ENCODE data around the gene NTM.

Gene NTM

GRCh38 chr11:132047167-132047566, 676.8 kb downstream of the NTM start:
- no peak for DNase-seq (ENCODE audit: low read depth, low spot score)
- no peak for TF ChIP-seq POLR2AphosphoS5 (IDR thresholded peaks at IDR 0.05; ENCODE audit: borderline replicate concordance, low read depth, low read length)
- TF ChIP-seq EZH2 (IDR thresholded peaks at IDR 0.05) = no peak
- Histone ChIP-seq H3K27ac (no peak overlapping the region), H3K9ac (ENCODE audit: insufficient read length) (no peak overlapping the region), H3K4me3 (no peak overlapping the region), H3K9me3 (ENCODE audit: low read depth, low read length) (no peaks in the 10 kb centered on the region), H3K36me3 (ENCODE audit: insufficient read depth, low read length) (no peaks in the 10 kb centered on the region)

DNA sequence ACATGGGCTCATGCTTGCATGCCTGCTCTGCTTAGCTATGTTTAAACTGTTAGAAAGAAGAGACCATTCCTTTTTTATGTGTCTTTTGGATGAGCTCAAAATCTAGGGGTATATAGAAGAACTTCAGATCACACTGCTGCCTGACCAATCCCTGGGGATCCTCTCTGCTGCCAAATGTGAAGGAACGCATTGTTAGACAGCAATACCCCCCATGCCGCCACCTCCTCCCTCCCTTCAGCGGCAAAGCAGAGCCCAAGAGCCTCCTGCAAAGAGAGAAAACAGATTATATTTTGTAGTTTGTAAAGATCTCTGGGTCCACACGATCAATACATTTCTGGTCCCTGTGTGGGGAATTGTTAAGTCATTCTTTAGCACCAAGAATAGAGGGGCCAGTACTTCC, 677.6 kb downstream of the NTM start:
- H3K9ac ChIP-seq (ENCODE audit: insufficient read length) = no peak overlapping the region
- no peaks in the 10 kb centered on the region for H3K9me3 ChIP-seq (ENCODE audit: low read depth, low read length)
- no peaks in the 10 kb centered on the region for H3K36me3 ChIP-seq (ENCODE audit: insufficient read depth, low read length)
- no peak for DNase-seq (ENCODE audit: low read depth, low spot score)
- no peak for TF ChIP-seq POLR2AphosphoS5 (IDR thresholded peaks at IDR 0.05; ENCODE audit: borderline replicate concordance, low read depth, low read length)
- no peak overlapping the region for H3K4me3 ChIP-seq
- no peak overlapping the region for H3K27ac ChIP-seq

GRCh38 chr11:132049205-132049604, 678.8 kb downstream of the NTM start:
- Histone ChIP-seq H3K27ac (no peak overlapping the region), H3K9me3 (ENCODE audit: low read depth, low read length) (no peaks in the 10 kb centered on the region), H3K4me3 (no peak overlapping the region), H3K9ac (ENCODE audit: insufficient read length) (no peak overlapping the region), H3K36me3 (ENCODE audit: insufficient read depth, low read length) (no peaks in the 10 kb centered on the region)
- no peak for DNase-seq (ENCODE audit: low read depth, low spot score)
- no peak for TF ChIP-seq FOXP2 (optimal IDR thresholded peaks at IDR 0.05; ENCODE audit: control extremely low read depth, extremely low read length, insufficient read depth)
- TF ChIP-seq POLR2AphosphoS5 (IDR thresholded peaks at IDR 0.05; ENCODE audit: borderline replicate concordance, low read depth, low read length) = no peak
- no peak for TF ChIP-seq EZH2 (IDR thresholded peaks at IDR 0.05)

- TF ChIP-seq FOXP2 (optimal IDR thresholded peaks at IDR 0.05; ENCODE audit: control extremely low read depth, extremely low read length, insufficient read depth) (no peak), POLR2AphosphoS5 (IDR thresholded peaks at IDR 0.05; ENCODE audit: borderline replicate concordance, low read depth, low read length) (no peak), EZH2 (IDR thresholded peaks at IDR 0.05) (no peak)
- Histone ChIP-seq H3K4me3 (no peak overlapping the region), H3K36me3 (ENCODE audit: insufficient read depth, low read length) (no peaks in the 10 kb centered on the region), H3K9me3 (ENCODE audit: low read depth, low read length) (no peaks in the 10 kb centered on the region), H3K27ac (no peak overlapping the region), H3K9ac (ENCODE audit: insufficient read length) (no peak overlapping the region)
- no peak for DNase-seq (ENCODE audit: low read depth, low spot score)
These were observed 679.6 kb downstream of the NTM start for GRCh38 chr11:132050049-132050448.

GRCh38 chr11:132050577-132051165, 680.3 kb downstream of the NTM start:
- TF ChIP-seq POLR2AphosphoS5 (IDR thresholded peaks at IDR 0.05; ENCODE audit: borderline replicate concordance, low read depth, low read length) (no peak), FOXP2 (optimal IDR thresholded peaks at IDR 0.05; ENCODE audit: control extremely low read depth, extremely low read length, insufficient read depth) (no peak), EZH2 (IDR thresholded peaks at IDR 0.05) (no peak)
- no peak for DNase-seq (ENCODE audit: low read depth, low spot score)
- no peak overlapping the region for H3K27ac ChIP-seq
- no peak overlapping the region for H3K4me3 ChIP-seq
- no peaks in the 10 kb centered on the region for H3K36me3 ChIP-seq (ENCODE audit: insufficient read depth, low read length)
- no peaks in the 10 kb centered on the region for H3K9me3 ChIP-seq (ENCODE audit: low read depth, low read length)
- no peak overlapping the region for H3K9ac ChIP-seq (ENCODE audit: insufficient read length)

DNA sequence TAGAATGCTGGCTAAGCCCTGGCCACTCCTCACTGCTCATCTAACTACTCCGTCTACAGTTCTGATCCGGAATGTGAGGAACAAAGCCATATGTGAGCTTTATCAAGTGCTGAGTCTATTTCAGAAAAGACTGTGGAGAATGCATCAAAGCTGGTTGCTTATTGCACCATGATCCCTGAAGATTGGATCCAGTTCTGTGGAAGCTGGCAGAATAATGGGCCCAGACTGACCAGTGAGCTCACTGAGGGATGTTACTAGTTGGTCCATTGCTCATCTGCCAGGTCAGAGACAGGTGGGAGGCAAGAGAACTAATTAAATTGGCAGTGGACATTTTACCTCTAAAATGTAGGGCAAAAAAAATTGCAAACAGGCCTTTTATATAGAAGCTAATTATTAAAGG, 681.3 kb downstream of the NTM start:
- no peak overlapping the region for H3K9ac ChIP-seq (ENCODE audit: insufficient read length)
- TF ChIP-seq FOXP2 (optimal IDR thresholded peaks at IDR 0.05; ENCODE audit: control extremely low read depth, extremely low read length, insufficient read depth) (no peak), POLR2AphosphoS5 (IDR thresholded peaks at IDR 0.05; ENCODE audit: borderline replicate concordance, low read depth, low read length) (no peak), EZH2 (IDR thresholded peaks at IDR 0.05) (no peak)
- DNase-seq (ENCODE audit: low read depth, low spot score) = no peak
- no peak overlapping the region for H3K4me3 ChIP-seq
- H3K27ac ChIP-seq = no peak overlapping the region
- H3K9me3 ChIP-seq (ENCODE audit: low read depth, low read length) = no peaks in the 10 kb centered on the region
- no peaks in the 10 kb centered on the region for H3K36me3 ChIP-seq (ENCODE audit: insufficient read depth, low read length)

DNA sequence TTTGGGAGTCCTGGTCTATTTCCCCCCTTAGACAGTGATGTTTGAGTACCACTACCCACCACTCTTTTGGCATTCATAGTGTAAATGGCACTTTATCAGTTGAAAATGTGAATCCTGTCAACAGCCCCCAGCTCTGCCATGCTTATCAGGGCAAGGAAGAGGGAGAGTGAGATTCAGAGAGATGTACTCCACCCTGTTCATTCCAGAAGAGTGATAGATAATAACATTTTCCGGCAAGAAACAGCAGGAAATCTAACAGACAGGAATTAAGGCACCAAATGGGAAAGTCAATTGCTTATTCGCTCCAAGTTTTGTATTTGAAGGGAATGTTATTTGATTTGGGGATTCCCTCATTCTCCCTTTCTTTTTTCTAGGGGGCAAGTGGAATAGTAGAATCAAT, 681.9 kb downstream of the NTM start:
- Histone ChIP-seq H3K9ac (ENCODE audit: insufficient read length) (no peak overlapping the region), H3K9me3 (ENCODE audit: low read depth, low read length) (no peaks in the 10 kb centered on the region)
- TF ChIP-seq POLR2AphosphoS5 (IDR thresholded peaks at IDR 0.05; ENCODE audit: borderline replicate concordance, low read depth, low read length) (no peak), EZH2 (IDR thresholded peaks at IDR 0.05) (no peak)

GRCh38 chr11:132052904-132053303, 682.5 kb downstream of the NTM start:
- H3K27ac ChIP-seq = no peak overlapping the region
- no peaks in the 10 kb centered on the region for H3K36me3 ChIP-seq (ENCODE audit: insufficient read depth, low read length)
- TF ChIP-seq EZH2 (IDR thresholded peaks at IDR 0.05) (no peak), POLR2AphosphoS5 (IDR thresholded peaks at IDR 0.05; ENCODE audit: borderline replicate concordance, low read depth, low read length) (no peak), FOXP2 (optimal IDR thresholded peaks at IDR 0.05; ENCODE audit: control extremely low read depth, extremely low read length, insufficient read depth) (no peak)
- no peak for DNase-seq (ENCODE audit: low read depth, low spot score)
- H3K9me3 ChIP-seq (ENCODE audit: low read depth, low read length) = no peaks in the 10 kb centered on the region
- H3K9ac ChIP-seq (ENCODE audit: insufficient read length) = no peak overlapping the region
- H3K4me3 ChIP-seq = no peak overlapping the region

More for the DNA sequence above, 681.9 kb downstream of the NTM start:
- no peak for DNase-seq (ENCODE audit: low read depth, low spot score)
- Histone ChIP-seq H3K36me3 (ENCODE audit: insufficient read depth, low read length) (no peaks in the 10 kb centered on the region), H3K4me3 (no peak overlapping the region), H3K27ac (no peak overlapping the region)

- Histone ChIP-seq H3K9me3 (ENCODE audit: low read depth, low read length) (no peaks in the 10 kb centered on the region), H3K9ac (ENCODE audit: insufficient read length) (no peak overlapping the region), H3K36me3 (ENCODE audit: insufficient read depth, low read length) (no peaks in the 10 kb centered on the region), H3K4me3 (no peak overlapping the region), H3K27ac (no peak overlapping the region)
- DNase-seq (ENCODE audit: low read depth, low spot score) = no peak
- TF ChIP-seq POLR2AphosphoS5 (IDR thresholded peaks at IDR 0.05; ENCODE audit: borderline replicate concordance, low read depth, low read length) = no peak
- TF ChIP-seq FOXP2 (optimal IDR thresholded peaks at IDR 0.05; ENCODE audit: control extremely low read depth, extremely low read length, insufficient read depth) = no peak
- TF ChIP-seq EZH2 (IDR thresholded peaks at IDR 0.05) = no peak
These were observed 684.4 kb downstream of the NTM start for GRCh38 chr11:132054822-132055221.
